ENCODE measurements around the gene PTPRD.

PTPRD gene

DNA sequence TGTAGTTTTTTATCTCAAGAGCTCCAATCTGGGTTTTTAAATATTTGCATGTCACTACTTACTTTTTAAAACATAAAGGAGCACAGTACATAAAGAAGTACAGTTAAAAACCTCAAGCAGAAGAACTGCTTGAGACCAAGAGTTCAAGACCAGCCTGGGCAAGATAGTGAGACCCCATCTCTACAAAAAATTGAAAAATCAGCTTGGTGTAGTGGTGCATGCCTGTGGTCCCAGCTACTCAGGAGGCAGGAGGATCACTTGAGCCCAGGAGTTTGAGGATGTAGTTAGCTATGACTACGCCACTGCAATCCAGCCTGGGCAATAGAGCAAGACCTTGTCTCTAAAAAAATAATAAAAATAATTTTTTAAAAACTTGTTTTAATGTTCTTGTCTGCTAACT is 1840.5 kb downstream of the PTPRD start:
- no peak for DNase-seq (ENCODE audit: low read depth)
- H3K4me3 ChIP-seq (ENCODE audit: low read depth, low read length): no peak overlapping the region
- TF ChIP-seq, protein P1, sequence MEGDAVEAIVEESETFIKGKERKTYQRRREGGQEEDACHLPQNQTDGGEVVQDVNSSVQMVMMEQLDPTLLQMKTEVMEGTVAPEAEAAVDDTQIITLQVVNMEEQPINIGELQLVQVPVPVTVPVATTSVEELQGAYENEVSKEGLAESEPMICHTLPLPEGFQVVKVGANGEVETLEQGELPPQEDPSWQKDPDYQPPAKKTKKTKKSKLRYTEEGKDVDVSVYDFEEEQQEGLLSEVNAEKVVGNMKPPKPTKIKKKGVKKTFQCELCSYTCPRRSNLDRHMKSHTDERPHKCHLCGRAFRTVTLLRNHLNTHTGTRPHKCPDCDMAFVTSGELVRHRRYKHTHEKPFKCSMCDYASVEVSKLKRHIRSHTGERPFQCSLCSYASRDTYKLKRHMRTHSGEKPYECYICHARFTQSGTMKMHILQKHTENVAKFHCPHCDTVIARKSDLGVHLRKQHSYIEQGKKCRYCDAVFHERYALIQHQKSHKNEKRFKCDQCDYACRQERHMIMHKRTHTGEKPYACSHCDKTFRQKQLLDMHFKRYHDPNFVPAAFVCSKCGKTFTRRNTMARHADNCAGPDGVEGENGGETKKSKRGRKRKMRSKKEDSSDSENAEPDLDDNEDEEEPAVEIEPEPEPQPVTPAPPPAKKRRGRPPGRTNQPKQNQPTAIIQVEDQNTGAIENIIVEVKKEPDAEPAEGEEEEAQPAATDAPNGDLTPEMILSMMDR (conservative IDR thresholded peaks at IDR 0.05; ENCODE audit: low read depth, low read length): no peak

DNA sequence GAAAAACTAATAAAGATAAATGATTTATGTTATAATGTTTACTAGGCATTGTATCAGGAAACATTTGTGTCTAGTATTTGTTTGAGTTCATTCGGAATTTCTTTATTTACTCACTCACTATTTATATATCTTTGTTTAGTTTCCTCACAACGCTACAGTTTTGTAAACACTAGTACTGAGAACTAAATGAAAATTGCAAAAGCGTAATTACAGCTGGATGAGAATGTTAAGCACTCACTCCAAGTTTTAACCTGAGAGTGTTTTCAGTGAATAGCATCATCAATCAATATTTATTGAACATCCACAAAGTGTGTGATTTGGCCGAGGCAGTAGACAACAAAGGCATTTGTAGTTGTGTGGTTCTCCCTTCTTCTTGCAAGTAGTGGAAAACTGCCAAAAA is 1843.6 kb downstream of the PTPRD start:
- no peak for DNase-seq (ENCODE audit: low read depth)
- no peak overlapping the region for H3K4me3 ChIP-seq (ENCODE audit: low read depth, low read length)
- TF ChIP-seq, protein P1 (conservative IDR thresholded peaks at IDR 0.05; ENCODE audit: low read depth, low read length): no peak

DNA sequence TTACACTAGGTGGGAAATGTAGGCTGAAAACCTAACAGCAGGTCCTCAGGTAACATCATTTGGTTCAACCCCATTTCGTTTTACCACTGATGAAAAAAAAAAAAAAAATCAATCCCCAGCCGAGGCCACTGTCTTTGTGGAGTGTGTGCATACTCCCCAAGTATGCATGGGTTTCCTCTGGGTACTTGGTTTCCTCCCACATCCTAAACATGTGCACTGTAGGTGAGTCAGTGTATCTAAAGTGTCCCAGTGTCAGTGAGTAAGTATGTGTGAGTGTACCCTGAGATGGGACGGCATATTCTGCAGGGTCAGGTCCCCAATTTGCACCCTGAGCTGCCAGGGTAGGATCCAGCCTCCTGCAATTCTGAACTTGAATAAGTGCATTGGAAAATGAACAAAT is 1846.7 kb downstream of the PTPRD start:
- DNase-seq (ENCODE audit: low read depth): no peak
- TF ChIP-seq, protein P1 (conservative IDR thresholded peaks at IDR 0.05; ENCODE audit: low read depth, low read length): no peak
- no peak overlapping the region for H3K4me3 ChIP-seq (ENCODE audit: low read depth, low read length)

DNA sequence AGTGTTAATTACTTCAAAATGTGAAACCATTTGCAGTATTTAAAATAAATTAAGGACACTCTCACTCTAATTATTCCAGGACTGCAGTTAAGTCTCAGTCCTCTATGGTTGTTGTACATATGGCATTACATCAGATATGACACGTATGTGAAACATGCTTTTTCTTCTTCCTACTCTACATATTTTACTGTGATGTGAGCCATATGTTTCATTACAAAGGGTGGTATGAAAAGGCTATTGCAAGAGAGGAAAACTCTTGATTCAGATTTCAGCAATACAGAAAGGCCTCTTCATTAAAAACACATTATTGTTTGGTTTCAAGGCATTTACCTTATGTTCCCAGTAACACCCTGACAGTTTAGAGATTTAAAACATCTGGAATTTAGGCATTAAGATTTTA is 1848.8 kb downstream of the PTPRD start:
- H3K4me3 ChIP-seq (ENCODE audit: low read depth, low read length): no peak overlapping the region
- TF ChIP-seq, protein P1 (conservative IDR thresholded peaks at IDR 0.05; ENCODE audit: low read depth, low read length): no peak
- no peak for DNase-seq (ENCODE audit: low read depth)

DNA sequence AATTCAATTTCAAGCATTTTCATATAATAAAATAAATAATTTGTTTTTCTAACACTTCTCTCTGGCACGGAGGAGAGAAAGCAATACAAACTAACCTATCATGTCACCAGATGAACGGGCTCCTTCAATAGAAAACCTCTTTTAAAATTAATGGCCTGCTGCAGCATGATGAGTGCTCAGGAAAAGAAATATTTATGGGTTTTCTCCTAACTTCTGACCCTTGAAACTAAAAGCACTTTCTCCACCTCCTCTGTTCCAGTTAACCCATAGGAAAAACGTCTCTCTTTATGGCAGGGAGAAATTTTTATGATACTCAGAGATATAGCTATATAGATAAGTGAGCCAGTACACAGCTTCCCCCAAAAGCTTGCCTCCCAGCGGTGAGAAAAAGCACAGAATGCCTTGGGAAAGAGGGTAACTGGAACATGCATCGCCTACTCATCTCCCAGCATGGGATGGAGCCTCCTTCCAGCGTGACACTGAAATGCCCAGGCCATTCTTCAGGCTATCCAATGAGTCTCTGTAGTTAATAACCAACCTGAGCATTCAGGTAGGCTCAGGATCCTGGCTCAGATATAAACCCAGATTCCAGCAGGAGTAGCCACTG is 1850.2 kb downstream of the PTPRD start:
- H3K4me3 ChIP-seq (ENCODE audit: low read depth, low read length): no peak overlapping the region
- TF ChIP-seq, protein P1 (conservative IDR thresholded peaks at IDR 0.05; ENCODE audit: low read depth, low read length): no peak
- DNase-seq (ENCODE audit: low read depth): no peak

DNA sequence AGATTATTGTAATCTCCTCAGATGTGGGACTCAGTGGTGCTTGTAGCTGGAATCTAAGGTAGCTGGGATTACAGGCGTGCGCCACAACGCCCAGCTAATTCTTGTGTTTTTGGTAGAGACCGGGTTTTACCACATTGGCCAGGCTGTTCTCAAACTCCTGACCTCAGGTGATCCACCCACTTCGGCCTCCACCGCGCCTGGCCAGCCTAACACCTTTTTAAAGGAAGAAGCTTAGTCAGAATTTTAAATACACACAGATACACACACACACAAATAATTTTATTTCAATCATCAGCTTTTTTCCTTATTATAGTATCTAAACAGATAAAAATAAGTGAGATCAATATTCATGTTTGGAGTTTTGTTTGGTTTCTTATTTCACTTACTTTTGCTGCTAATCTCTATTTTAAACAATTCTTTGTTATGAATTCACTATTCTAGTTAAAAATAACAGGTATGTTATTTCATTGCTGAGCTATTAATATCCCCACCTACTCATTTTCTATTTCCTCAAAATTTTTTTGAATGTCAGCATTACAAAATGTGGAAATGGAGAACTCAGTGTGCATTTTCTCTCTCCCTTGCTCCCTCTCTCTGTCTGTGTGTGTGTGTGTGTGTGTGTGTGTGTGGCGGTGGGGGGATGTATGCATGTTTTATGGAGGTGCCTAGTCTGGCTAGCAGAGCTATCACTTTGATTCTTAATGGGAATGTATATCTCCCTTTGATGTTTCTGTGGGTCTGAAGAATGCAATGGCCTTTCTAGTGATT is 1852.6 kb downstream of the PTPRD start:
- TF ChIP-seq, protein P1 (conservative IDR thresholded peaks at IDR 0.05; ENCODE audit: low read depth, low read length): no peak
- DNase-seq (ENCODE audit: low read depth): no peak
- H3K4me3 ChIP-seq (ENCODE audit: low read depth, low read length): no peak overlapping the region

DNA sequence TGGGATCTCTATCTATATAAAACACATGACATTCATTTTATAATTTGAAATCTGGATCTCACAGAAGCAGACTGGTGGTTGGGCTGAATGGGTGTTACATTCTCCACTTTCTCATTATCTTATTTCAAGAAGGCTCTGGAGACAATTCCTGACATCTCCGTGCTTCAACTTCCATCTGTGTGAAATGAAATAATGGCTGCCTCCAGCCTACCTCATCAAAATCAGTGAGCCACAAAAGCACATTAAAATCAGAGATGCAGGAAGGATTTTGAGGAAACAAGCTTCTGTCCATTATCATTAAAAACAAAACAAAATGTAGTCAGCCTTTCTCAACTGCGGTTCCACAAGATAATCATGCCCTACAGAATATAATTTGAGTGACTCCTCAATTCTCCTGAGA is 1854.9 kb downstream of the PTPRD start:
- DNase-seq (ENCODE audit: low read depth): no peak
- TF ChIP-seq, protein P1 (conservative IDR thresholded peaks at IDR 0.05; ENCODE audit: low read depth, low read length): no peak
- no peak overlapping the region for H3K4me3 ChIP-seq (ENCODE audit: low read depth, low read length)

All from choroid plexus epithelial cell (primary cell).